K562 (cell line): Measurements from ENCODE around the gene VSNL1. TPM values are rescaled to one million over a fixed set of nuclear protein-coding genes. Genes with fewer than 3 reads are reported as not detected.

Experiments
- ATAC-seq: fragments of 200-7000 bp; cut with Tn5 transposase; 3 replicates; pipeline ENCODE4 v1.9.1; 2020; ENCODE audit warnings: moderate library complexity
- BruUV-seq: library from RNA; stranded (reverse); fragments of 400-500 nt; replicated peaks from 2 replicates; lab custom pipeline; 2021; lab: Mats Ljungman, UMichigan
- CTCF ChIA-PET: fragments of 300-600 bp; formaldehyde crosslinking; extraction: SDS; loops from one replicate; lab custom pipeline; 2021; ENCODE audit warnings: low intra/inter-chr PET ratio; lab: Yijun Ruan, JAX
- POLR2A ChIA-PET: fragments of 300-600, 350-650 bp; sonication (Branson Sonifier 250); formaldehyde crosslinking; extraction: SDS; loops from one replicate; lab custom pipeline; 2021; ENCODE audit warnings: antibody characterized with exemption, inconsistent platforms; lab: Yijun Ruan, JAX
- DNase-seq, 4 experiments: peaks; one replicate each; pipeline versions ENCODE4 v3.0.0 to v3.0.0-alpha.2; 2011 to 2018; ENCODE audit warnings: low spot score in 3 of 4, mixed read lengths in 3 of 4; ENCODE audit errors: extremely low read depth in 1 of 4
- FAIRE-seq: peaks from 2 replicates; lab custom pipeline; 2011; peaks lifted over from hg19 to GRCh38; lab: Jason Lieb, UNC
- H2AFZ ChIP-seq: 2 replicates; pipeline ENCODE4 v1.6.0; 2011; ENCODE audit warnings: low read depth, low read length, control low read depth, inconsistent platforms
- H3K27ac ChIP-seq: fragments of 200-600 bp; 3 replicates; pipeline ENCODE4 v1.8.0; 2011; ENCODE audit warnings: low read depth, mild to moderate bottlenecking, control low read depth, inconsistent platforms, low read length, moderate library complexity, mixed read lengths; ENCODE audit errors: extremely low read depth
- H3K27me3 ChIP-seq, 2 experiments: fragments of 300-600 bp in 1 of 2; 2 replicates in 1 of 2; 3 replicates in 1 of 2; pipeline versions ENCODE4 v1.6.0 to v1.8.0; 2011; ENCODE audit warnings: inconsistent platforms in 2 of 2, low read length in 2 of 2, mild to moderate bottlenecking in 1 of 2, mixed read lengths in 1 of 2, moderate library complexity in 1 of 2; ENCODE audit not compliant: control insufficient read depth in 2 of 2, insufficient read depth in 2 of 2
- H3K36me3 ChIP-seq: fragments of 300-600 bp; 3 replicates; pipeline ENCODE4 v1.8.0; 2011; ENCODE audit warnings: mild to moderate bottlenecking, low read length, inconsistent platforms; ENCODE audit not compliant: control insufficient read depth, insufficient read depth
- H3K4me1 ChIP-seq, 2 experiments: fragments of 200-600 bp in 1 of 2; replicated peaks in 1 of 2; 2 replicates in 1 of 2; 3 replicates in 1 of 2; pipeline versions ENCODE4 v1.5.1 to v1.8.0; 2011; ENCODE audit warnings: inconsistent platforms in 2 of 2, low read length in 2 of 2, mild to moderate bottlenecking in 1 of 2, mixed read lengths in 1 of 2, moderate library complexity in 1 of 2; ENCODE audit not compliant: control insufficient read depth in 2 of 2, insufficient read depth in 2 of 2
- H3K4me2 ChIP-seq: 2 replicates; pipeline ENCODE4 v1.6.1; 2011; ENCODE audit warnings: low read length, control low read depth, inconsistent platforms, mixed read lengths; ENCODE audit not compliant: insufficient read depth
- H3K4me3 ChIP-seq: fragments of 200-600 bp; sonication (generic), shearing (Covaris generic); 2 replicates; pipeline ENCODE4 v1.5.1; 2016; ENCODE audit warnings: control low read depth, inconsistent platforms
- H3K79me2 ChIP-seq: fragments of 200-600 bp; 3 replicates; pipeline ENCODE4 v1.8.0; 2011; ENCODE audit warnings: low read length, inconsistent platforms; ENCODE audit not compliant: control insufficient read depth, insufficient read depth
- H3K9ac ChIP-seq, 2 experiments: 2 replicates each; pipeline versions ENCODE4 v1.6.0 to v1.6.1; 2011; ENCODE audit warnings: low read depth in 2 of 2, low read length in 2 of 2, control low read depth in 1 of 2, inconsistent platforms in 1 of 2, mild to moderate bottlenecking in 1 of 2, mixed read lengths in 1 of 2; ENCODE audit not compliant: insufficient read depth in 1 of 2
- H3K9me1 ChIP-seq: one replicate; pipeline ENCODE4 v1.6.0; 2011; ENCODE audit warnings: inconsistent platforms, mild to moderate bottlenecking, low read length, moderate library complexity; ENCODE audit not compliant: control insufficient read depth, insufficient read depth
- H3K9me3 ChIP-seq: replicated peaks from 2 replicates; pipeline ENCODE4 v1.5.1; 2011; ENCODE audit warnings: low read depth, low read length, inconsistent platforms; ENCODE audit not compliant: control insufficient read depth, insufficient read depth
- H4K20me1 ChIP-seq: replicated peaks from 2 replicates; pipeline ENCODE4 v1.6.1; 2011; ENCODE audit warnings: low read length, inconsistent platforms, mixed read lengths; ENCODE audit not compliant: control insufficient read depth, insufficient read depth
- BCOR ChIP-seq: fragments of 450-650 bp; IDR thresholded peaks from 2 replicates; pipeline ENCODE4 v1.6.1; 2016
- DIDO1 ChIP-seq: fragments of 450-650 bp; IDR thresholded peaks from 2 replicates; pipeline ENCODE4 v1.6.1; 2016; ENCODE audit warnings: low read depth, missing biosample characterization, missing genetic modification characterization
- FIP1L1 ChIP-seq: fragments of 200-400 bp; formaldehyde crosslinking; IDR thresholded peaks from 2 replicates; pipeline ENCODE4 v1.6.1; 2018; ENCODE audit warnings: mild to moderate bottlenecking, low read depth, low read length; ENCODE audit not compliant: poor library complexity, severe bottlenecking
- HEY1 ChIP-seq: fragments of 250-450 bp; sonication (Bioruptor Pico); IDR thresholded peaks from 2 replicates; pipeline ENCODE4 v1.5.0; 2020; ENCODE audit warnings: mild to moderate bottlenecking, moderate library complexity, borderline replicate concordance
- MAX ChIP-seq: sonication (generic); formaldehyde crosslinking; IDR thresholded peaks from 2 replicates; pipeline ENCODE4 v1.9.0; 2022; ENCODE audit warnings: mild to moderate bottlenecking, missing genetic modification reagents
- MIER1 ChIP-seq: fragments of 450-650 bp; IDR thresholded peaks from 2 replicates; pipeline ENCODE4 v1.6.1; 2016; ENCODE audit warnings: antibody characterized with exemption, mild to moderate bottlenecking, low read depth
- MLX ChIP-seq, 2 experiments: fragments of 450-650 bp in 1 of 2; sonication (generic) in 1 of 2; formaldehyde crosslinking; conservative IDR thresholded peaks; 2 replicates each; pipeline versions ENCODE4 v1.4.0 to v1.8.1; 2020 to 2022; ENCODE audit warnings: mild to moderate bottlenecking in 1 of 2, missing genetic modification reagents in 1 of 2
- MYNN ChIP-seq, 2 experiments: sonication (generic); formaldehyde crosslinking in 1 of 2; IDR thresholded peaks; 2 replicates each; pipeline versions ENCODE4 v1.5.0 to v1.6.1; 2016 to 2020; ENCODE audit warnings: antibody characterized with exemption in 1 of 2, missing genetic modification reagents in 1 of 2
- PYGO2 ChIP-seq: fragments of 450-650 bp; IDR thresholded peaks from 2 replicates; pipeline ENCODE4 v1.6.1; 2016; ENCODE audit warnings: mild to moderate bottlenecking, missing genetic modification characterization, moderate library complexity, missing compliant biosample characterization
- RBM22 ChIP-seq: fragments of 200-400 bp; formaldehyde crosslinking; IDR thresholded peaks from 2 replicates; pipeline ENCODE4 v1.6.1; 2018; ENCODE audit warnings: low read length, low read depth; ENCODE audit not compliant: poor library complexity, severe bottlenecking
- SIN3B ChIP-seq: fragments of 450-650 bp; IDR thresholded peaks from 2 replicates; pipeline ENCODE4 v1.6.1; 2017; ENCODE audit warnings: low read depth, mild to moderate bottlenecking, moderate library complexity
- ZBTB8A ChIP-seq: fragments of 450-650 bp; IDR thresholded peaks from 2 replicates; pipeline ENCODE4 v1.6.1; 2018; ENCODE audit warnings: mild to moderate bottlenecking, moderate library complexity; ENCODE audit not compliant: partially characterized antibody
- ZC3H4 ChIP-seq: sonication (generic); formaldehyde crosslinking; IDR thresholded peaks from 2 replicates; pipeline ENCODE4 v1.9.0; 2021; ENCODE audit warnings: missing genetic modification reagents, borderline replicate concordance
- ZNF175 ChIP-seq: fragments of 200-800 bp; sonication (Bioruptor generic); IDR thresholded peaks from 2 replicates; pipeline ENCODE4 v1.6.1; 2016; ENCODE audit warnings: low read depth, mild to moderate bottlenecking, missing genetic modification characterization, missing compliant biosample characterization
- WGBS: fragments of 100-300 bp; shearing (Covaris generic); methylation state at CpG from one replicate; pipeline ENCODE4 v1.1.6; 2016; ENCODE audit warnings: low coverage, mixed read lengths; ENCODE audit not compliant: insufficient coverage; ENCODE audit errors: missing lambda C conversion rate; 5-methylcytosine and 5-hydroxymethylcytosine counted together
- in situ Hi-C: fragments of 300-500 bp; cut with MboI; formaldehyde crosslinking; loops from 4 replicates; pipeline ENCODE4 v1.15.0; 2018; ENCODE audit warnings: inconsistent platforms, mixed read lengths
- intact Hi-C: fragments of 100-400 bp; cut with micrococcal nuclease; formaldehyde crosslinking; loops from 2 replicates; pipeline ENCODE4 v1.14.2; 2022
- polyA plus RNA-seq, 8 experiments: library from polyadenylated mRNA; depleted of rRNA in 4 of 8; stranded (reverse) in 5 of 8; unstranded in 3 of 8; fragments of >200 nt; fragmentation: Nextera tagmentation in 2 of 8; fragmentation: Illumina TruSeq in 1 of 8; extraction: Ambion mirVana in 2 of 8; extraction: Trizol in 1 of 8; gene quantifications; 2 replicates each; pipeline versions ENCODE4 v1.2.1 to v1.2.3, GENCODE V29; 2011 to 2014; ENCODE audit warnings: inconsistent platforms in 1 of 8, missing spikeins in 1 of 8
- total RNA-seq, 7 experiments: library from RNA; depleted of rRNA in 6 of 7; stranded (reverse); fragments of >200 nt in 6 of 7; fragmentation: Illumina TruSeq in 2 of 7; extraction: Trizol in 2 of 7; gene quantifications; 2 replicates each; pipeline versions ENCODE4 v1.2.1 to v1.2.3, GENCODE V29; 2011 to 2021; ENCODE audit warnings: low replicate concordance in 1 of 7

VSNL1 gene
- total and polyA plus RNA-seq, 9 of the 15 experiments (the other 6 are each of a cell fraction or from before 2014, with no cell fraction given), result 0.20 TPM; not detected in 8

- no TSS peak for BruUV-seq
- H3K79me2 ChIP-seq, result 0 out of 3 replicates have a peak, but pooled peaks cover 1% of the 10 kb centered on the region
- H3K4me1 ChIP-seq, result no peaks in the 10 kb centered on the region
- ChIA-PET CTCF (no interaction called here), POLR2A (no interaction called here)
- no peak overlapping the region for H3K27ac ChIP-seq
- WGBS, result 86% methylated on average over 2 of the region's 2 CpGs
- no peak overlapping the region for H3K4me2 ChIP-seq
- H3K9me3 ChIP-seq, result no peaks in the 10 kb centered on the region
- no peak for TF ChIP-seq DIDO1 (tag)
- TF ChIP-seq ZBTB8A, result no peak
- TF ChIP-seq SIN3B, result no peak
- no peak for TF ChIP-seq MLX (CRISPR knock-in tag; conservative IDR thresholded peaks at IDR 0.05)
- TF ChIP-seq MYNN (IDR thresholded peaks at IDR 0.05), result no peak
- no peak for TF ChIP-seq MYNN (CRISPR knock-in tag; IDR thresholded peaks at IDR 0.05)
- H3K4me3 ChIP-seq, result no peak overlapping the region
- H3K27me3 ChIP-seq, result no peaks in the 10 kb centered on the region
- H3K9ac ChIP-seq, result no peak overlapping the region
- no peak overlapping the region for H2AFZ ChIP-seq
- ATAC-seq (no peak), FAIRE-seq (no peak), DNase-seq (no peak)
- H3K36me3 ChIP-seq, result peaks cover 95% of the 10 kb centered on the region
- H4K20me1 ChIP-seq, result no peaks in the 10 kb centered on the region
- no peaks in the 10 kb centered on the region for H3K9me1 ChIP-seq
- in situ Hi-C loops (no loop called here), intact Hi-C loops (no loop called here)
Observed at GRCh38 chr2:17683981-17684380, 143.5 kb downstream of the VSNL1 start.

- Histone ChIP-seq H3K9me1 (no peaks in the 10 kb centered on the region), H3K4me3 (no peak overlapping the region), H3K27ac (no peak overlapping the region), H3K36me3 (peaks cover 75% of the 10 kb centered on the region; the same call in 2 of the 3 replicates), H3K79me2 (peaks cover 4% of the 10 kb centered on the region; the same call in 1 of the 3 replicates), H3K27me3 (no peaks in the 10 kb centered on the region), H3K9me3 (no peaks in the 10 kb centered on the region), H3K4me2 (no peak overlapping the region), H2AFZ (no peak overlapping the region), H3K4me1 (no peaks in the 10 kb centered on the region), H4K20me1 (no peaks in the 10 kb centered on the region), H3K9ac (no peak overlapping the region)
- POLR2A ChIA-PET, result no interaction called here
- in situ Hi-C loops, result no loop called here
- ATAC-seq (no peak), DNase-seq (no peak), FAIRE-seq (no peak)
- WGBS, result 88% methylated on average over 1 of the region's 1 CpG
- intact Hi-C loops, result no loop called here
- CTCF ChIA-PET, result no interaction called here
- BruUV-seq, result no TSS peak
- TF ChIP-seq RBM22 (no peak), PYGO2 (tag) (no peak), MAX (CRISPR knock-in tag) (no peak), FIP1L1 (no peak), ZNF175 (CRISPR knock-in tag) (no peak), HEY1 (no peak), BCOR (no peak), MIER1 (no peak), ZC3H4 (CRISPR knock-in tag) (no peak)
Observed at GRCh38 chr2:17688600-17688999, 148.1 kb downstream of the VSNL1 start.
